ENCODE data around the gene ACTG1. TPM values are rescaled to one million over a fixed set of nuclear protein-coding genes. Genes with fewer than 3 reads are reported as not detected.

The ACTG1 gene
- 264 and 482 TPM in 2 replicates for total RNA-seq (2011; cell fraction: chromatin; rRNA removed; ENCODE audit: low replicate concordance)
- total RNA-seq (2011; cell fraction: nucleolus; rRNA removed): 393 and 500 TPM in 2 replicates
- 388 and 427 TPM in 2 replicates for total RNA-seq (2011; cell fraction: nucleoplasm; rRNA removed)
- total RNA-seq (2014; rRNA removed) (1,572 and 2,328 TPM in 2 replicates), total RNA-seq (2014; rRNA removed; fragmentation: Illumina TruSeq; extraction: Trizol) (512 and 566 TPM in 2 replicates), total RNA-seq (2015; rRNA removed; fragmentation: Illumina TruSeq; extraction: Trizol) (568 and 574 TPM in 2 replicates), total RNA-seq (2021) (1,775 and 1,801 TPM in 2 replicates), polyA plus RNA-seq (2011; rRNA removed) (224 and 602 TPM in 2 replicates), polyA plus RNA-seq (2014; fragmentation: Illumina TruSeq; extraction: Trizol) (990 and 2,987 TPM in 2 replicates), polyA plus RNA-seq (2014; fragmentation: Nextera tagmentation; extraction: Ambion mirVana) (100 to 1,000 TPM; 259 to 386 TPM), polyA plus RNA-seq (2014; rRNA removed) (831 and 1,109 TPM in 2 replicates), polyA minus RNA-seq (2011; rRNA and poly(A)+ RNA removed) (205 and 410 TPM in 2 replicates), Bru-seq, nascent RNA (percentile 100 among the genes with signal in this experiment), BruChase-seq, experiment 1, labeled RNA remaining after a 2-hour chase (percentile 100 among the genes with signal in this experiment), BruChase-seq, experiment 2, labeled RNA remaining after a 6-hour chase (percentile 100 among the genes with signal in this experiment)
- 901 and 1,415 TPM in 2 replicates for polyA plus RNA-seq (2011; cell fraction: cytosol; rRNA removed)
- 1,206 and 1,333 TPM in 2 replicates for polyA plus RNA-seq (2011; cell fraction: nucleus; rRNA removed)
- polyA plus RNA-seq (2012): 1,311 and 3,206 TPM in 2 replicates
- polyA minus RNA-seq (2011; cell fraction: cytosol; rRNA and poly(A)+ RNA removed): 580 and 1,178 TPM in 2 replicates
- 230 and 388 TPM in 2 replicates for polyA minus RNA-seq (2011; cell fraction: nucleus; rRNA and poly(A)+ RNA removed)
- long read RNA-seq, experiment 1, transcript ACTG1-212 (4 exons, 1,698 nt): minor isoform, 102 of 1,905 reads
- long read RNA-seq, experiment 1, transcript ACTG1-214 (7 exons, 1,720 nt): minor isoform, 80 of 1,905 reads
- long read RNA-seq, experiment 1, transcript ACTG1-207 (3 exons, 1,678 nt): minor isoform, 109 of 1,905 reads
- long read RNA-seq, experiment 1, transcript ACTG1-206 (6 exons, 1,919 nt): major isoform, 1,255 of 1,905 reads
- long read RNA-seq, experiment 1, partial matches to known transcripts: 77 of 1,905 reads
- long read RNA-seq, experiment 1, other reads (novel, unspliced or antisense): 198 of 1,905 reads
- long read RNA-seq, experiment 2, transcript ACTG1-210 (5 exons, 2,256 nt): minor isoform, 164 of 1,265 reads
- long read RNA-seq, experiment 2, transcript ACTG1-206 (6 exons, 1,919 nt): major isoform, 513 of 1,265 reads
- long read RNA-seq, experiment 2, transcript ACTG1-212 (4 exons, 1,698 nt): minor isoform, 39 of 1,265 reads
- long read RNA-seq, experiment 2, transcript ACTG1-207 (3 exons, 1,678 nt): minor isoform, 105 of 1,265 reads
- long read RNA-seq, experiment 2, partial matches to known transcripts: 63 of 1,265 reads
- long read RNA-seq, experiment 2, other reads (novel, unspliced or antisense): 375 of 1,265 reads
- long read RNA-seq, experiment 3, transcript ACTG1-212 (4 exons, 1,698 nt): minor isoform, 5 of 588 reads
- long read RNA-seq, experiment 3, transcript ACTG1-210 (5 exons, 2,256 nt): minor isoform, 39 of 588 reads
- long read RNA-seq, experiment 3, transcript ACTG1-206 (6 exons, 1,919 nt): major isoform, 505 of 588 reads
- long read RNA-seq, experiment 3, transcript ACTG1-214 (7 exons, 1,720 nt): minor isoform, 11 of 588 reads
- long read RNA-seq, experiment 3, partial matches to known transcripts: 7 of 588 reads
- long read RNA-seq, experiment 3, other reads (novel, unspliced or antisense): 16 of 588 reads

DNA sequence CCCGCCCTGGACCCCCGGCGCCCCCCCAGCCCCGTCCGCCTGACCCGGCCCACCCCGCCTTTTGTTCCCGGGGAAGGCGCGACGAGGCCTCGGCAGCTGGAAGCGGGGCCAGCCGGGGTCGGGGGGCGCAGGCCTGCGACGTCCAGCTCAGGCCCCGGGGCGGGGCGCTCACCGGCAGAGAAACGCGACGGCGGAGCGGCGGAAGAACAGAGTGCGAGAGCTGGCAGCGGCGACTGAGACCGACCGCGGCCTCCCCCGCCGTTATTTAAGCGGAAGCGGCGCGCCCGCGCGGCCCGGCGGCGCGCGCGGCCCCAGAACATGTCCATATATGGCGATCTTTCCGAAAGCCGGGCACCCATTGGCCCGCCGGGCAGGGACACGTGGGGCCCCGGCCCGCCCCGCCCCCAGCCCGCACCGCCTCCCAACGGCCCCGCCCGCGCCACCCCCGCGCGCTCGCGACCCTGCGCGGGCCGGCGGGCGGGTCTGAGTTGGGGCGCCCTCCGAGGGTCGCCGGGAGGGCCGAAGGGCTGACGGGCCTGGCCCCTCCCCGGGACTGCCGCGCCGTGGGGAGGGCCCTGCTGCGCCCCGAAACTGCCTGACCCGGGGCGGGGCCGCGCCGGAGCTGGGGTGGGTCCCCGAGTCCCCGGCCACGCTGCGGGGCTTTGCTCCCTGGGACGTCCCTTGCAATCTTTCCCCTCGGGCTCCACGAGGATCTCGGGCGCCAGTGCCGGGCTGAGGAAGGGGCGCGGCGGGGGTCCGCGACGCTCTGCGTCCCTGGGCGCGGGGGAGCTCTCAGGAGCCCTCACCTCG, at the start of gene ACTG1:
Gene ACTG1 (minus strand): TSS at position 238 of the 810 bp plus-strand sequence. CDS start 445 bp downstream, outside the sequence.
- Histone ChIP-seq H3K4me1 (replicated peaks in 1 of 2; ENCODE audit: control insufficient read depth in 2 of 2, insufficient read depth in 2 of 2, low read length in 2 of 2) (peaks cover 35 to 66% of the 10 kb centered on the region in 2 experiments; a peak in 4 of 5 replicates), H3K9ac (ENCODE audit: insufficient read depth in 1 of 2, low read depth in 2 of 2, low read length in 2 of 2) (peak within 1 kb of the TSS; percentile 98 to 100), H3K9me1 (ENCODE audit: control insufficient read depth, insufficient read depth, low read length) (peaks cover 9% of the 10 kb centered on the region), H3K9me3 (replicated peaks; ENCODE audit: control insufficient read depth, insufficient read depth, low read depth, low read length) (0 out of 2 replicates have a peak, but pooled peaks cover 1% of the 10 kb centered on the region), H3K4me2 (ENCODE audit: insufficient read depth, low read length) (peak within 1 kb of the TSS; percentile 94), H3K79me2 (ENCODE audit: control insufficient read depth, insufficient read depth, low read length) (peaks cover 37% of the 10 kb centered on the region), H3K27me3 (ENCODE audit: control insufficient read depth in 2 of 2, insufficient read depth in 2 of 2, low read length in 2 of 2) (no peaks in the 10 kb centered on the region), H3K27ac (ENCODE audit: extremely low read depth, low read depth, low read length) (peak within 1 kb of the TSS; percentile 96), H2AFZ (ENCODE audit: low read depth, low read length) (peak within 1 kb of the TSS; percentile 58), H4K20me1 (replicated peaks; ENCODE audit: control insufficient read depth, insufficient read depth, low read length) (peaks cover 38% of the 10 kb centered on the region), H3K4me3 (peak within 1 kb of the TSS; percentile 86), H3K36me3 (ENCODE audit: control insufficient read depth, insufficient read depth, low read length) (peaks cover 37% of the 10 kb centered on the region)
- peak; percentile 75 for ATAC-seq
- in situ Hi-C loops (cut with MboI): no loop called here
- ChIA-PET CTCF (ENCODE audit: low intra/inter-chr PET ratio) (interaction anchor here (0.6 to 0.7 kb wide), 2 partner anchors 29 to 218 kb away, joined by 3 read pairs; partner anchors contain the start of gene SLC38A10), POLR2A (interaction anchor here (0.5 to 6.4 kb wide), 27 partner anchors 10 to 594 kb away, joined by 3 to 132 read pairs (median 4); partner anchors contain the start of genes CEP131, FAAP100, MRPL12 and SLC38A10)
- BruUV-seq (replicated peaks): no TSS peak
- 2% methylated on average over 21 of the region's 111 CpGs for WGBS (ENCODE audit: insufficient coverage, low coverage, missing lambda C conversion rate)
- no peak for FAIRE-seq
- DNase-seq (ENCODE audit: extremely low read depth in 1 of 4, low spot score in 3 of 4): peak; percentile 93 to 97 (median 96)
- intact Hi-C loops (cut with micrococcal nuclease): no loop called here
- no peak for TF ChIP-seq HOXB6 (CRISPR knock-in tag; IDR thresholded peaks at IDR 0.05; ENCODE audit: borderline replicate concordance)
- no peak for TF ChIP-seq CBX2 (IDR thresholded peaks at IDR 0.05; ENCODE audit: insufficient read depth, low read length, poor library complexity, severe bottlenecking)
- no peak; the same call in 1 of the 2 replicates for TF ChIP-seq MED1 (CRISPR knock-in tag; IDR thresholded peaks at IDR 0.05; ENCODE audit: borderline replicate concordance)
- no peak for TF ChIP-seq ZZZ3 (IDR thresholded peaks at IDR 0.05)
- TF ChIP-seq, protein P1, sequence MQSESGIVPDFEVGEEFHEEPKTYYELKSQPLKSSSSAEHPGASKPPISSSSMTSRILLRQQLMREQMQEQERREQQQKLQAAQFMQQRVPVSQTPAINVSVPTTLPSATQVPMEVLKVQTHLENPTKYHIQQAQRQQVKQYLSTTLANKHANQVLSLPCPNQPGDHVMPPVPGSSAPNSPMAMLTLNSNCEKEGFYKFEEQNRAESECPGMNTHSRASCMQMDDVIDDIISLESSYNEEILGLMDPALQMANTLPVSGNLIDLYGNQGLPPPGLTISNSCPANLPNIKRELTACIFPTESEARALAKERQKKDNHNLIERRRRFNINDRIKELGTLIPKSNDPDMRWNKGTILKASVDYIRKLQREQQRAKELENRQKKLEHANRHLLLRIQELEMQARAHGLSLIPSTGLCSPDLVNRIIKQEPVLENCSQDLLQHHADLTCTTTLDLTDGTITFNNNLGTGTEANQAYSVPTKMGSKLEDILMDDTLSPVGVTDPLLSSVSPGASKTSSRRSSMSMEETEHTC (IDR thresholded peaks at IDR 0.05): no peak; the same call in 1 of the 2 replicates
- TF ChIP-seq ZNF830 (CRISPR knock-in tag; IDR thresholded peaks at IDR 0.05): peak; percentile 84; the same call in 1 of the 2 replicates
- TF ChIP-seq STAT5A (IDR thresholded peaks at IDR 0.05; ENCODE audit: borderline replicate concordance, low read length): no peak
- TF ChIP-seq, protein P2, sequence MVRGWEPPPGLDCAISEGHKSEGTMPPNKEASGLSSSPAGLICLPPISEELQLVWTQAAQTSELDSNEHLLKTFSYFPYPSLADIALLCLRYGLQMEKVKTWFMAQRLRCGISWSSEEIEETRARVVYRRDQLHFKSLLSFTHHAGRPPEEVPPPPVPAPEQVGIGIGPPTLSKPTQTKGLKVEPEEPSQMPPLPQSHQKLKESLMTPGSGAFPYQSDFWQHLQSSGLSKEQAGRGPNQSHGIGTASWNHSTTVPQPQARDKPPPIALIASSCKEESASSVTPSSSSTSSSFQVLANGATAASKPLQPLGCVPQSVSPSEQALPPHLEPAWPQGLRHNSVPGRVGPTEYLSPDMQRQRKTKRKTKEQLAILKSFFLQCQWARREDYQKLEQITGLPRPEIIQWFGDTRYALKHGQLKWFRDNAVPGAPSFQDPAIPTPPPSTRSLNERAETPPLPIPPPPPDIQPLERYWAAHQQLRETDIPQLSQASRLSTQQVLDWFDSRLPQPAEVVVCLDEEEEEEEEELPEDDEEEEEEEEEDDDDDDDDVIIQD (CRISPR knock-in tag; IDR thresholded peaks at IDR 0.05): no peak
- TF ChIP-seq ZNF586 (CRISPR knock-in tag; conservative IDR thresholded peaks at IDR 0.05): no peak
- TF ChIP-seq TAF15 (IDR thresholded peaks at IDR 0.05; ENCODE audit: low read depth, low read length): no peak

All from K562 (cell line).